ENCODE results near the gene TIGAR.

DNA sequence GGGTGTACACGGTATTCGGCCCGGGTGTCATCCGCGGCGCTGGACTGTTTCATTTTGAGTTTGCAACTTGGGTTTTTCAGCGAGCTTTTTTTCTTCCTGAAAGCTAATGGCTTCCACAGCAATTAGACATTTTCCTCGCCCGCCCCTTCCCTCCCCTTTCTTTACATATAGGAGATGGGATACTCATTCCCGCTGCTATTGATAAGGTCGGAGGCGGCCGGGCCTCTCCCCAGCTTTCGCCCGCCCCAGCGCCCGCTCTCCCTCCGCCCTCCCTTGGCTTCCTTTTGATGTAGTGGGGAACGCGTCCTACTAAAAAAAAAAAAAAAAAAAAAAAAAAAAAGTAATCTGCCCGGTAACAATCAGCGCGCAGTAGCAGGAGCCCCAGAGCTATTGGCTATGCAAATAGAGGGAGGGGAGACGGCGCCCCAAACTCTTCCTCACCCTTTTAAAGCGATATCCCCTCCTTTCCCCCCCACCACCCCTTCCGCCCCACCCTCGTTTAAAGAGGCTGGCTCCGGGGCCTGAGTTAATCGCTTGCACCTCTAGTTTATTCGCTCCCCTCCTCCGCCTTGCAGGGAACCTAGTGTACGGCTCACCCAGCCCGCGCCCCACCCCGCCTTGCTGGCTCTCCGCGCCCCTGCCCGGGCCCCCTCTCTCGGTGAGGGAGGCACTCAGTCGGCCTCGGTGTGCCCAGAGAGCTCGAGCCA lies 49.1 kb upstream of the TIGAR start:
- no peak for TF ChIP-seq EZH2 (IDR thresholded peaks at IDR 0.05; ENCODE audit: low read length, unreplicated experiment)
- TF ChIP-seq, protein P1, sequence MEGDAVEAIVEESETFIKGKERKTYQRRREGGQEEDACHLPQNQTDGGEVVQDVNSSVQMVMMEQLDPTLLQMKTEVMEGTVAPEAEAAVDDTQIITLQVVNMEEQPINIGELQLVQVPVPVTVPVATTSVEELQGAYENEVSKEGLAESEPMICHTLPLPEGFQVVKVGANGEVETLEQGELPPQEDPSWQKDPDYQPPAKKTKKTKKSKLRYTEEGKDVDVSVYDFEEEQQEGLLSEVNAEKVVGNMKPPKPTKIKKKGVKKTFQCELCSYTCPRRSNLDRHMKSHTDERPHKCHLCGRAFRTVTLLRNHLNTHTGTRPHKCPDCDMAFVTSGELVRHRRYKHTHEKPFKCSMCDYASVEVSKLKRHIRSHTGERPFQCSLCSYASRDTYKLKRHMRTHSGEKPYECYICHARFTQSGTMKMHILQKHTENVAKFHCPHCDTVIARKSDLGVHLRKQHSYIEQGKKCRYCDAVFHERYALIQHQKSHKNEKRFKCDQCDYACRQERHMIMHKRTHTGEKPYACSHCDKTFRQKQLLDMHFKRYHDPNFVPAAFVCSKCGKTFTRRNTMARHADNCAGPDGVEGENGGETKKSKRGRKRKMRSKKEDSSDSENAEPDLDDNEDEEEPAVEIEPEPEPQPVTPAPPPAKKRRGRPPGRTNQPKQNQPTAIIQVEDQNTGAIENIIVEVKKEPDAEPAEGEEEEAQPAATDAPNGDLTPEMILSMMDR (conservative IDR thresholded peaks at IDR 0.05; ENCODE audit: low read depth, low read length), result no peak

Data from PC-3 (cell line).